Endothelial cell of umbilical vein (primary cell): ENCODE measurements around the gene NAGS.

Source experiments
- EZH2 ChIP-seq: IDR thresholded peaks from 2 replicates; pipeline ENCODE4 v1.6.1; 2012; ENCODE audit warnings: borderline replicate concordance, low read depth, mild to moderate bottlenecking, moderate library complexity, low read length, inconsistent platforms; ENCODE audit not compliant: severe bottlenecking
- GATA2 ChIP-seq: IDR thresholded peaks from 2 replicates; pipeline ENCODE4 v1.7.0; 2011; ENCODE audit warnings: low read depth, mild to moderate bottlenecking, moderate library complexity, mixed read lengths, low read length; ENCODE audit not compliant: insufficient read length, insufficient read depth
- JUN ChIP-seq: IDR thresholded peaks from 2 replicates; pipeline ENCODE4 v1.6.1; 2011; ENCODE audit warnings: borderline replicate concordance, low read depth; ENCODE audit not compliant: insufficient read length, insufficient read depth
- MAX ChIP-seq: IDR thresholded peaks from 2 replicates; pipeline ENCODE4 v1.6.1; 2011; ENCODE audit not compliant: insufficient read depth, insufficient read length
- POLR2A ChIP-seq: IDR thresholded peaks from 2 replicates; pipeline ENCODE4 v1.6.1; 2012; ENCODE audit warnings: low read depth, mild to moderate bottlenecking, control low read depth, low read length
- POLR2AphosphoS5 ChIP-seq: IDR thresholded peaks from 2 replicates; pipeline ENCODE4 v1.6.1; 2012; ENCODE audit warnings: low read depth, mild to moderate bottlenecking, control low read depth, low read length, moderate library complexity; ENCODE audit not compliant: insufficient read depth
- TF ChIP-seq, protein P1 (sequence below), 2 donors: IDR thresholded peaks; 1 replicate in 1 of 2; 2 replicates in 1 of 2; pipeline ENCODE4 v1.5.1; 2011; ENCODE audit warnings: low read length in 2 of 2, mild to moderate bottlenecking in 2 of 2, moderate library complexity in 2 of 2, control low read depth in 1 of 2, inconsistent platforms in 1 of 2, low read depth in 1 of 2; ENCODE audit not compliant: insufficient read depth in 1 of 2; ENCODE audit errors: extremely low read depth in 1 of 2

DNA sequence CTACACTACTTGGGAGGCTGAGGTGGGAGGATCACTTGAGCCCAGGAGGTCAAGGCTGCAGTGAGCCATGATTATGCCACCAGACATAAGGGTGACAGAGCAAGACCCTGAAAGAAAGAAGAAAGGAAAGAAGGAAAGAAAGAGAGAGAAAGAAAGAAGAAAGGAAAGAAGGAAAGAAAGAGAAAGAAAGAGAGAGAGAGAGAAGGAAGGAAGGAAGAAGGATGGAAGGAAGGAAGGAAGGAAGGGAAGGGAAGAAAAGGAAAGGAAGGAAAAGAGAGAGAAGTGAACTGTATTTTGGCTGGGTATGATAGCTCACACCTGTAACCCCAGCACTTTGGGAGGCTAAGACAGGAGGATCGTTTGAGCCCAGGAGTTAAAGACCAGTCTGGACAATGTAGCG lies 26.3 kb upstream of the NAGS start:
- TF ChIP-seq, protein P1, sequence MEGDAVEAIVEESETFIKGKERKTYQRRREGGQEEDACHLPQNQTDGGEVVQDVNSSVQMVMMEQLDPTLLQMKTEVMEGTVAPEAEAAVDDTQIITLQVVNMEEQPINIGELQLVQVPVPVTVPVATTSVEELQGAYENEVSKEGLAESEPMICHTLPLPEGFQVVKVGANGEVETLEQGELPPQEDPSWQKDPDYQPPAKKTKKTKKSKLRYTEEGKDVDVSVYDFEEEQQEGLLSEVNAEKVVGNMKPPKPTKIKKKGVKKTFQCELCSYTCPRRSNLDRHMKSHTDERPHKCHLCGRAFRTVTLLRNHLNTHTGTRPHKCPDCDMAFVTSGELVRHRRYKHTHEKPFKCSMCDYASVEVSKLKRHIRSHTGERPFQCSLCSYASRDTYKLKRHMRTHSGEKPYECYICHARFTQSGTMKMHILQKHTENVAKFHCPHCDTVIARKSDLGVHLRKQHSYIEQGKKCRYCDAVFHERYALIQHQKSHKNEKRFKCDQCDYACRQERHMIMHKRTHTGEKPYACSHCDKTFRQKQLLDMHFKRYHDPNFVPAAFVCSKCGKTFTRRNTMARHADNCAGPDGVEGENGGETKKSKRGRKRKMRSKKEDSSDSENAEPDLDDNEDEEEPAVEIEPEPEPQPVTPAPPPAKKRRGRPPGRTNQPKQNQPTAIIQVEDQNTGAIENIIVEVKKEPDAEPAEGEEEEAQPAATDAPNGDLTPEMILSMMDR (IDR thresholded peaks at IDR 0.05; ENCODE audit: extremely low read depth in 1 of 2, insufficient read depth in 1 of 2, low read depth in 1 of 2, low read length in 2 of 2): no peak
- no peak for TF ChIP-seq POLR2A
- TF ChIP-seq JUN: no peak
- TF ChIP-seq GATA2: no peak
- TF ChIP-seq POLR2AphosphoS5: no peak
- no peak for TF ChIP-seq EZH2
- TF ChIP-seq MAX: no peak
